ENCODE measurements around the gene CACNB4.

CACNB4 gene

DNA sequence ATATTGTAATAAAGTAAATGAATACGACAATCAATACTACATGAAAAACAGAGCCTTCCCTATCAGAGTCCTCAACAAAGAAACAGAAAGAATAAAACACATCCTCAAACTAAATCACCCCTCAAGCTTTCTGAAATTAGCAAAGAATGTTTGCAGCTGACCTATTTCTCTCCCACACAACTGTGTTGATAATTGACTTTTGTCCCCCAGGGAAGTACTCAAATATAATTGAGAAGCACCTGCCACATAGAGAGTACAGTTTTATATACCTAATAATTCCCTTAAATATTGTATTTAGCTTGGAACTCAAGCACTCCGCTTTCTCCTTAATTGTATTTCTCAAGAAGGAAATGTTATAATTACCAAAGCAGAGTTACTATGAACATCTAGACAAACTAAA is 12.6 kb downstream of the CACNB4 start:
- DNase-seq = no peak

DNA sequence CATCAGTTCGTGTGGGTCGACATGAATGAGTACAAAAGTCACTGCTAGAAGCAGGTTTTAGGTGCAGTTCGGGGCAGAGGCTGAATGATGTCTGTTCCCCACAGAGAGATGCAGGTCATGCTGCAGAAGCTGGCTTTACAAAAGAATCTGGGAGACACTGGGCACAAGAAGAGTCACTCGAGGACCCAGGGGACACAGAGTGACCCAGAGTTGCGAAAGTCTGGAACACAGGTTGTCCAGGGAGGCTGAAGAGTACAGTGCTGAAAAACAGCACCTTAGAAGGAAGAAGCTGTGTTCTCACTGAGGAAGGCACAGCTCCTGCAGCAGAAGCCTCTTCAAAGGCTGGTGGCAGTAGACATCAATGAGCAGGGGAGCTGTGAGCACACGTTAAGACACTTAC is 14.8 kb downstream of the CACNB4 start:
- no peak for DNase-seq

DNA sequence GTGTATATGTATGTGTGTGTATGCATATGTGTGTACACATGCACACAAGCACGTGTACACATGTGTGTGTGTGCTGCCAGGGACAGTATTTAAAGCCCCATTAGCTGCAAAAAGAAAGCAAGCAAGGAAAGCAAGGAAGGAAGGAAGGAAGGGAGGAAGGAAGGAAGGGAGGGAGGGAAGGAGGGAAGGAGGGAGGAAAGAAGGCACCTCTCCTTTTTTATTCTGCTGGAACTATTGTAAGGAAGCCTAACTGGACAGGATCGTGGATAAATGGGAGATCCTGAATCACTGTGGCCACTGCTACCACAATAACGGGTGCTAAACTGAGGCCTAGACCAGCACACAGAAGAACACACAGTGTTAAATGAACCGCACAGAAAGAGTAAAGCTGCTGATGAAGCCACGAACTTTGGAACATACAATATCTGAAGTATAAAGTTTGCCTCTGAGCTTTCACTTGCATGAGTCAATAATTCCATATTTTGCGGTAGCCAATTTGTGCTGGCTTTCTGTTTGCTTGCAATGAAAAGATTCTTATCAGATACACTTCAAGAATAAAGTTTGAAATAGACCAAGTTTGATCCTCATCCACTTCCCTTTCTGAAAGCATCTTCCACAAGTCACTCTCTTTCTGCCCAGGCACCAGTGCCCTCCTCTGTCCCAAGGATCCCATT is 15.5 kb downstream of the CACNB4 start:
- DNase-seq = no peak

DNA sequence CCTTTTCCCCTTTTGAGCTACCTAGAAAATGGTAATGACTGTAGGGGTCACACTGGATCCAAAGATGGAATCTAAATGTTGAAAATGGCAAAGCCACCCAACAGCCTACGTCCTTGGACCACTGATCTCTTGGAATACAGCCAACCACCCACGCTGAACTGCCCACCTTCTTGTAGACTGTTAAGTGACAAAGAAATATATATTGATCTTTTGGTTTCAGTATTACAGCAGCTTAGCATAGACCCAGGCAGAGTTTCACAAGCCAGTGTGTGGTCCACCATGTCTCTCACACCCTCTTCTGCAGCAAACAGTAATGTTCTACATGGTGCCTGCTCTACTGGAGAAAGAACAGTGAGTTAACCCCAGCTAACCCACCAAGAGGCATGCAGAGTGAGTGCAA is 20.2 kb downstream of the CACNB4 start:
- DNase-seq = no peak

DNA sequence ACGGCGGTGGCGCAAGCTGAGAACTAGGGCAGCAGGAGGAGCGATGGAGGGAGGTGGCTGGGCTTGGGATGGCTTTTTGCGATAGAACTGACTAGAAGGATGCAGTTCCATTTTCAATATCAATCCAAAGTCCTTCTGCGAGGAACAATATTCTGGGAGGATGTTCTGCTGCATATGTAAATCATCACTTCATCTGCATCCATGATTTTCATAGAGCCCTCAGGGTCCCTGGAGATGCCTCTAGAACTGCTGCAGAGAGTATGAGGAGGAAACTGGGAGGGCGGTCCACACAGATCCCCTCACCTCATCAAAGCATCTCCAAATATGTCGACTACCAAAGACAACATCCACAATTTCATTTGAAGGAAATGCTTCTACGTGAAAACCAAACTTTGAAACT is 20.8 kb downstream of the CACNB4 start:
- DNase-seq = no peak

DNA sequence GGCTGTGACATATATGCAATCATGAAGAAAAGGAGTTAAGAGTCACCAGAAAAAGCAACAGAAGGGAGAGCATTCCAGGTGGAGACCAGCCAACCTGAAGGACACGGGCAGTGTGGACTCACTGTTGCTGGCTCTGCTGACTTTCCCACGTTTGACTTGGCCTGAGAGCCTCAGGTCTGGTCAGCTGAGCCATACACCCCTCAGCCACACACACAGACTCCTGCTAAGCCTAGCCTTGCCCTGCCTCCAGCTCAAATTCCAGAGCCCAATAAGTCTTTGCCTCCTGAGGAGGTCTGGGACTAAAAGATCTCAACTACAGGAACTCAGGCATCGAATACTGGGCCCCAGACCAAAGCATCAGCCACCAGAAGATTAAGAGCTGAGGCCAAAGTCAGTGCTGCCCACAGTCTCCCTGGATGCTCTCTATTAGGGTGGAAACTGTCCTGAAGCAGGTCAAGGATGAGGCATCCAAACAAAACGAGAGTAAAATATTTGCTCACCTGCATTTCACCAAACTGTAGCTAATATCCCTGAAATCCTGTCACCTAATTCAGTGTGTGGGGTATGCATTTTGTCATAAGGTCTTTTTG is 23.3 kb downstream of the CACNB4 start:
- DNase-seq = no peak

DNA sequence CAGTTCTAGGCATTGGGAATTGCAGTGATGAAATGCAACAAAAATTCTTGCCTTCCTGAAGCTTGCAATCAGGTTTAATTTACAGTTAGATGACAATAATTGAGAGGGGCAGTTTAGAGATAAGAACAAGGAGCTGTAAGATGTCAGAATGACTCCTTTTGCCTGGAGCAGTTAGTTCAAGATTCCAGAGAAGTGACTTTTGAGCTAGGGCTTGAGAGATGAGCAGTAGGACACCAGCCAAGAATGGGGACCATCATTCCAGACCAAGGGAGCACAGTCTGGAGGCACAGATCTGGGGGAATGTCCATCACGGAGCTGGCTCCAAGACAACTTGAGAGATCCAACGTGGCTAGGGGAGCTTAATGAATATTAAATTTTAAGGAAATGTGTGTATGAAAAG is 26.8 kb downstream of the CACNB4 start:
- no peak for DNase-seq

DNA sequence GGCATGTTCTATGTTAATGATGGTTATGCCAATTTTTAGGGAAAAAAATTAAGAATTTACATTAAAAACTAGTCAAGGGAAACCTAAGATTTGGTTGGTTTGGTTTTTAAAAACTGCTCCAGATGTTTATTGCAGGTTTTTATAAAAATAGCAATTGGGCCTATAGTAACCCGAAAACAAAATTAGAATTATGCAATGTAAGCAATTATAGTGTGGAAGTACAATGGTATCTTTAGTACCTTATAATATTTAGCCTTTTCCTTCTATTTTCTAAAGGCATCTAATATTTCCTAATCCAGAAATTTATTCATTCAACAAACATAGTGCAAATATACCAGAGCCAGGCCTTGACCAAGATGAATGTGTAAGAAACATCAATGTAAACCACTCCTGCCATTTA is 27.3 kb downstream of the CACNB4 start:
- no peak for DNase-seq

DNA sequence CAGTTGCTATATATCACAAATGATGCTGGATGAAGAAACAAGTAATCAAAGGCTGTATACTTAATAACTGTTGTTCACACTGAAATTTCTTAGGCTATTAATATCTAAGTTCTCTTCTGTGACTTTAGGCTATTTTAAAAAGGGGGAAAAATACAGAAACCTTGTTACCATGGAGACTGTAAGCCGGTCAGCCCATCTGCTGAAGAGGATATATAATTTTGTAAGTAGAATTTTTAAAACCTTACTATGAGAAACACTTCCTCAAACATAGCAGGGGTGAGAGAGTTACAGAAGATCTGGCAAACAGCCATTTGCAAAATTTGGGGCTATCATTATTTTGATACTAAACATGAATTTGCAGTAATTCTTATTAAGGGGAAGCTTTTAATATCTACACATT is 27.8 kb downstream of the CACNB4 start:
- DNase-seq = no peak

DNA sequence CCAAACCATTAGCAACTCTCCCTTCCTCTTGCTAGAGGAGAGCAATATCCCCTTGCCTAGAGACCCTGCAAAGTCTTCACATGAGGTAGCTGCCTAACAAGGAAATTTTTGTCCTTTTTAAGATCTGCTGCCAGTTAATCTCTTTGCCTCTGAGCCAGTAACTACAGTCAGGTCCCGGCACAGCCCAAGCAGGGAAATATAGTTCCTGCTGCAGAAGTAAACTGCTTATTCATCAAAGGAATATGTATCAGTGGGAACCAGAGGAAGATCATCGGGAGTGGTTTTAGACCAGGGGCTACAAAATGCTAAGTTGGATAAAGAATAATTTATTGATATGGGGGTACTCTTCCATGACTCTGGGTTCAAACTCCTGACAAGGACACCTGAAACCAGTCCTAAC is 30.6 kb downstream of the CACNB4 start:
- DNase-seq = no peak

DNA sequence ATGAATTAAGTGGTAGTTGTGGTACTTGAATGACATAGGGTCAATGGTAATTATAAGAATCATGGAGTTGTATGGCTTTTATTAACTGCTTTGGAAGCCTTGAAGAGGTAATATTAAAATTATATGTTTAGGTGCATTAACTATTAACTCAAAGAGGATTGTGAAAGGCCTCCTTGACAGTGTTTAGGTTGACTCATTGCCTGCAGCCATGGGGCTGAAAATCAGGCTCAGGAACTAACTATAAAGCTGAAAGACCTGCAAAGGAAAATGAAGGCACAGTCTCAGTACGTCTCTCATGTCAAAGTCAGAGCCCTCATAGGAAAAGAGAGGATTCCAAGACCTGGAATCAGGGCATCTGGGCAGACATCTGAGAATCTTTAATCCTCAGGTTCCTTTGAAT is 31.0 kb downstream of the CACNB4 start:
- DNase-seq = no peak

DNA sequence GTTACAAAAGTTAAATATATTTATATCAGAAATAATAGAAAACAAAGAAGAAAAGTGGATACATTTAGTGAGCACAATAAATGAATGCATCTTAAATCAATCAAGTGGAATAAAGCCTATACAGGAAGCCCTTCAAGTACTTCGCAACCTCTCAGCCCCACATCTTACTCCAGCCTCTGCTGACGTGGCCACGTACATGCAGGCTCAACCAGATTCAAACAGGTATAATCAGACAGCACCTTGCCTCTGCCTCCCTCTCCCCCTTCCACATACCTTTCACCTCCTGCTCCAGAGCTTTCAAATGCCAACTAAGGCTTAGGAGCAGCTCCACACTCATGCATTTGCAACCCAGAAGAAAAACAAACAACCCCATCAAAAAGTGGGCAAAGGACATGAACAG is 32.9 kb downstream of the CACNB4 start:
- no peak for DNase-seq

DNA sequence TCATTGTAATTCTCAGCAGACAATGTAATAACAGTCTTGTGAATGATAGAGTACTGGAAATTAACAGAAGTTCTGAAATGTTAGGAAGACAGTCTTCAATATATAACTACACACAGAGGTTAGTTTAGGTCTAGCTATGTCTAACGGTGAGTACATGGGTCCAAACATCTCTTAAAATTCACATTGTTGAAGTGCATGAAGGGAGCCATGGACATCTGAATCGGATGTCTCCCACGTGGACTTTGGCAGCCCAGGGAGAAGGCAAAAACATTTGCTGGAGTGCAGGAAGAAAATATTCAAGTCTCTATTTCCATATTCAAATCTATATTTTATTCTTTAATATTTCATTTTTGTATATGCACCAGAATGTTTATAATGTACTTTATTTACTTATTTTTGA is 34.8 kb downstream of the CACNB4 start:
- DNase-seq = no peak

DNA sequence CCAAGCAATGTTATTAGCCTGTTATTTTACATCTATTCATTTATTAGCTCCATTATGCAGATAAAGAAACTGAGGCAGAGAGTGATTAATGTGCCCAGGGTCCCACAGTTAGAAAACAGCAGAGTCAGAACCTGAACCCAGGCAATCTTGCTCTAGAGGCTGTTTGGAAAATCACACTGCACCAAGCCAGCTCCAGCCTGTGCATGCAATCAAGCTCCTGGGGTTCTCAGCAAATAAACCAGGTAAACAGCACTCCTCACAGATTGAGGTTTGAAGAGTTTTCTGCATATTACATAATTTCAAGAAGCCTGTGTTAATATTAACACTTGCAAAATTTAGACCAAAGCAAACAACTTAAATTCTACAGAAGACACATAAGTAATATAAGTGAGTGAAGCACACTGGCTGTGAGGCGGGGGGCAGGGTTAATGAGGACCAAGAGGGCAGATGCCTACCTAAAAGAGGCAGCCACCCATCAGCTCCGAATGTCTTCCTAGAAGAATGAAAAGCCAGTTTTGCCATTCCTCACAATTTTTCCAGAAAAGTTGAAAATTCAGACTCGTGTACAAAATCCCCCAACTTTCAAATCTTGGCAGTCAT is 35.4 kb downstream of the CACNB4 start:
- DNase-seq = no peak

DNA sequence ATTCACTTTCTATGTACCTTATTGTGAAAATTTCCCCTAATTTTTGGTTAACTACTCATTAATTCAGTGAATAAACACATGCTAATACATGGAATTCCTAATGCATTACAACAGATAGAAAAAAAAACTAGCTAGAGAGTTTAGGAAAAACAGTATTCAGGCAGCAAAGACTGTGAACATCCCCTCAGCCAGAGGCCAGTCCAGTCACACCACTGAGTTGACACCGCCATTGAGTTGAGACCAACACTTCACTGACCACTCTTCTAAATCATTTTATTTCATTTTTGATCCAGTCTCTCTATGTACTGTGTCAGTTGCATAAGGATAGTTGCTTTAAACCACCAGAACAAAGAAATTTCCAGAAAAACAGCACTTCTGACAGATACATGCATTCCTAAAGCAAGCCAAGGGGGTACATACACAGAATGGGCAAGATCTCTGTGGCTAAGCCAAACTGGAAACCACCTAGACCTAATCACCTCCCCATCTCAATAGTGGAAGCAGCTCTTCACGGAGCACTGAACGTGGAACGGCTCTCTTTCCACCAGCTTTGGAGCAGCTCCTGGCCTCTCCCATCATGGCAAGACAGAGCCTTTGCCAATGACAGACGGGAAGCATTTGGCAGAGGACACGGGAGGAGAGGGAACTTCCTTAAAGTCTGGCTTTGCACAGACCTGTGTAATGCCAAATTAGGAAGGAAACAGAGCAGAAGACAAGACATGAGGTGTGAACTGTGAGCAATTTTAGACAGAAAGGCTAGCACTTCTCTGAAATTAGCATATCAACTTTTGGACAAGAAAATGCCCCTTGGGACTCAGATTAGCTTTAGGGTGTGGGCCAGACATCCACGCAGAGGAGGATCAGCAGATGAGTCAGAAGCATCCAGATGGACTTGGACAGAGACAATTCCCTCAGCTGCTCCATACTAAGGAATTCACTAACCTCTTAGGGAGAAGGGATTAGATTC is 36.4 kb downstream of the CACNB4 start:
- no peak for DNase-seq

DNA sequence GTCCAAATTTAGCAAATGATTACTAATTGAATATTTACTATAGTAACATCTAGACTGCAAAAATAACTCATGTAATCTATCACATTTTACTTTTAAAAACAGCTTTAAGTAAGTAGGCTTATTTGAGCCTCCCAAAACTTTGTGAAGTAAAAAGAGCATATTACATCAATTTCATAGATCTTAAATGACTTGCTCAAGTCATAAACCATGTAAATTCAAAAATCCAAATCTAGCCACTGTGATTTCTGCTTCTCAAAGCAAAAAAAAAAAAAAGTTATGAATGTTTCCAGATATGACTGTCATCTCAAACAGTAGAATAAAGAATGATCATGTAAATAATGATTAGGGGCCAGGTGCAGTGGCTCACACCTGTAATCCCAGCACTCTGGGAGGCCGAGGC is 37.5 kb downstream of the CACNB4 start:
- no peak for DNase-seq

DNA sequence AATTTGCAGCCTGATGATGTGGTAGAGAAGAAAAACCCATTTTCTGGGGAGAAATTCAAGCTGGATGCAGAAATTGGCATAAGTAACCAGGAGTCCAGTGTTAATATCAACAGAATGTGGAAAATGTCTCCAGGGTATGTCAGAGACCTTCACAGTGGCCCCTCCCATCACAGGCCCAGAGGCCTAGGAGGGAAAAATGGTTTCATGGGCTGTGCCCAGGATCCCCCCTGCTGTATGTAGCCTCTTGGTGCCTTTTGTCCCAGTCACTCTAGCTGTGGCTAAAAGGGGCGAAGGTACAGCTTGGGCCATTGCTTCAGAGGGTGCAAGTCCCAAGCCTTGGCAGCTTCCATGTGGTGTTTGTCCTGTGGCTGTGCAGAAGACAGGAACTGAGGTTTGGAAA is 40.2 kb downstream of the CACNB4 start:
- DNase-seq = no peak

DNA sequence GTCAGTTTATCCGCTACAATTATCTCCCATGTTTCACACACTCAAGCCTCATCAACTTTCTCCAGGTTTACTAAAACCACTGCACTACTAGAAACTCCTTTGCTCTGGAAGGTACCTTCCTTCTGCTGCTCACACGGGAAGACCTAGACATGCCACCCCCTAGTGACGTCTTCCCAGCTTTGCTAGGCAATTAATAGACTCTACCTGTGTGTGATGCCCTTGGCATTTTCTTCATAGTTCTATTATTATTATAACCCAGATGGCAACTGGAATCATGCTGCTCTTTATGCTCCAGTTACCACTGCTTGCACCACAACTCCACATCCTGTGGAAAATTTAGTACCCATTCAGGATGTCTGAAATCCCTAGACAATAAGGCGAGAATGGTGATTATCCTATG is 42.4 kb downstream of the CACNB4 start:
- no peak for DNase-seq

DNA sequence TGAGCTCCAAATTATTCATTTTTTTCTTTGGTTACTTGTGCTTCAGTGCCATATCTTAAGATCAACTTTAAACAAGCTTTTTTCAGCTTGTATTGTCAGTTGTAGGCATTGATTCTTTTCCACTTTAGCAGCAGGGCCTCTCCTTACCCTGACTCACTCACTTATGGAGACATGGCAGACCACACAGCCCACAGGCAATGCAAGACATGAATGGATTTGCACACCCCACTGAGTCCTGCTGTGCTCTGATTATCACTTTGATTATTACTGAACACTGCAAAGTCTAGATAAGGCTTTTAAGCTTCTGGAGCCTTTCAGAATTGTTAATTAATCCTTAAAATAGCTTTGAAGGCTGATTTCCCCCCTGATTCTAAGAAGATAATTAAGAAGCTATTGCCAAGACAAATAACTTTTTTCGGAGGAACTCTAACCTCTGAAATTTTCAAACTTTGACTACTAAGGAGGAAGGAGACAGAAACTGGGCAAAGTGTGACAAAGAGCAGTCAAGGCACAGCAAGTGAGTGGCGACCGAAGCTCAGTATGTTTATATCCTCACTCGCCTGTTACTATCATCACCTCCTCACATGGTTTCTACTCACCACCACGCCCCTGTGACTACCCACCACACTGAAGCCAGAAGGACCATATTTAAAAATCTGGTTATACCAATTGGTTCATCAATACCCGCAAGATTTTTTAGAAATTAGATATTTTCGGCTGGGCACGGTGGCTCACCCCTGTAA is 43.3 kb downstream of the CACNB4 start:
- DNase-seq = no peak

DNA sequence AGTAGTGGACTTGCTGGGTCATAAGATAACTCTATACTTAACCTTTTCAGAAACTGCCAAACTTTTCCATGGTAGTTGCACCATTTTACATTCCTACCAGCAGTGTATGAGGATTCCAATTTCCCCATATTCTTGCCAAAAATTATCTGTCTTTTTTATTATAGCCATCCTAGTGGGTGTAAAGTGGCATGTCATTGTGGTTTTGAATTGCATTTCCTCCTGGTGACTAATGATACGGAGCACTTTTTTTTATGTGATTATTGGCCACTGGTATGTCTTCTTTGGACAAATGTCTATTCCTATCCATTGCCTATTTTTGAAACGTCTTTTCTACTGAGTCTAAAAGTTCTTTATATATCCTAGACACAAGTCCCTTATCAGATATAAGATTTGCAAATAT is 44.3 kb downstream of the CACNB4 start:
- no peak for DNase-seq

DNA sequence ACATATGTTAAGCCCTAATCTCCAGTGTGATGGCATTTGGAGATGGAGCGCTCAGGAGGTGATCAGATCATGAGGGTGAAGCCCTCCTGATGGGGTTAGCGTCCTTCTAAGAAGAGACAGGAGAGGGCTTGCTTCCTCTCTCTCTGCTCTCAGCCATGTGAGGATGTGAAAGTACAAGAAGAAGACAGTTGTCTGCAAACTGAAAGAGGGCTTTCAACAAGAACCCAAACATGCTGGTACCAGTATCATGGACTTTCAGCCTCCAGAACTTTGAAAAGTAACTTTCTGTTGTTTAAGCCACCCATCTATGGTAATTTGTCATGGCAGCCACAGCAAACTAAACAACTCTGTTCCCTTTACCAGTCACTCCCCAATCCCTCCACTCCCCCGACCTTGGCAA is 47.4 kb downstream of the CACNB4 start:
- no peak for DNase-seq

DNA sequence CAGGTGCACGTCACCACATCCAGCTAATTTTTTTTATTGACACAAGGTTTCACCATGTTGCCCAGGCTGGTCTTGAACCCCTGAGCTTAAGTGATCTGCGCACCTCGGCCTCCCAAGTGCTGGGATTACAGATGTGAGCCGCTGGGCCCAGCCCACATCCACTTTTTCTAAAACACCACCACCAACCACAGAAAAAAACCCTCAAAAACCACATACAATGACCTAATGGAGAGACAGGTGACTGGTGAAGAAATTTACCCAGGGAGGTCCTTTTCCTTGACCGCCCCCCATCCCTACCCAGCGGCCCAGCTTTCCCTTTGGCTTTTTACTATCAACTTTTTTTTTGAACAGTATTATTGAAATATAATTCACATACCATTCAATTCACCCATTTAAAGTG is 47.9 kb downstream of the CACNB4 start:
- DNase-seq = no peak

DNA sequence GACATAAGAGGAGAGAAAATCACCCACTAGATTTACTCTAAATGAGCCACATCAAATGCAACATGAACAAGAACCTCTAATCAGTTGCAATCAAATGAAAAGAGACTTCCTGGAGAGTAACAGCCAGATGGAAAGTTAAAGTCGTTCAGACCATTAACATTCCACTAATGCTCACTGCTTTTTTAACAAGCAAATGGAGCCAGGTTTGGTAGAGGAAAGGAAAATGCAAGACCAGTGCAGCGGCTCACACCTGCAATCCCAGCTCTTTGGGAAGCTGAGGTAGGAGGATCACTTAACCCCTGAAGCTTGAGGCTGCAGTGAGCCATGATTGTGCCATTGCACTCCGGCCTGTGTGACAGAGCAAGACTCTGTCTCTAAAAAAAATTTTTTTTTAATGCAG is 48.5 kb downstream of the CACNB4 start:
- DNase-seq = no peak
